SU-DHL-6 (cell line): ENCODE data around the gene INAFM2.

Source experiments
- H2AFZ ChIP-seq: fragments of 200-600 bp; sonication (generic); 2 replicates; pipeline ENCODE4 v1.6.1; 2014; ENCODE audit warnings: low read depth, mild to moderate bottlenecking, moderate library complexity, mixed read lengths, antibody characterized with exemption, low read length; ENCODE audit not compliant: severe bottlenecking
- H3F3A ChIP-seq: fragments of 200-600 bp; shearing (Covaris generic); 2 replicates; pipeline ENCODE4 v1.6.0; 2016; ENCODE audit warnings: antibody characterized with exemption, mild to moderate bottlenecking; ENCODE audit not compliant: insufficient read depth
- H3K27ac ChIP-seq: fragments of 200-600 bp; sonication (generic); 2 replicates; pipeline ENCODE4 v1.5.1; 2016; ENCODE audit warnings: low read depth, mild to moderate bottlenecking, low read length, moderate library complexity, mixed read lengths
- H3K27me3 ChIP-seq: fragments of 200-600 bp; sonication (generic), shearing (Covaris generic); 2 replicates; pipeline ENCODE4 v1.6.0; 2014; ENCODE audit warnings: mild to moderate bottlenecking, low read length
- H3K36me3 ChIP-seq: fragments of 200-600 bp; sonication (generic); 2 replicates; pipeline ENCODE4 v1.6.1; 2014; ENCODE audit warnings: mild to moderate bottlenecking, low read length, mixed read lengths
- H3K4me2 ChIP-seq: fragments of 300-600, 200-600 bp; shearing (Covaris generic), sonication (generic); 2 replicates; pipeline ENCODE4 v1.6.0; 2014; ENCODE audit warnings: low read length, low read depth, mild to moderate bottlenecking; ENCODE audit not compliant: poor library complexity, severe bottlenecking
- H3K4me3 ChIP-seq: fragments of 200-600 bp; sonication (generic); 2 replicates; pipeline ENCODE4 v1.5.1; 2014; ENCODE audit warnings: antibody characterized with exemption, low read length, mild to moderate bottlenecking, mixed read lengths; ENCODE audit not compliant: insufficient read depth, poor library complexity, severe bottlenecking
- H3K79me2 ChIP-seq: fragments of 200-600 bp; sonication (generic); 2 replicates; pipeline ENCODE4 v1.6.1; 2014; ENCODE audit warnings: mild to moderate bottlenecking, low read length, moderate library complexity; ENCODE audit not compliant: insufficient read depth
- H3K9ac ChIP-seq: fragments of 200-600 bp; sonication (generic); 2 replicates; pipeline ENCODE4 v1.7.0; 2014; ENCODE audit warnings: mild to moderate bottlenecking, low read length
- H3K9me2 ChIP-seq: fragments of 200-600 bp; sonication (generic); replicated peaks from 2 replicates; pipeline ENCODE4 v1.6.1; 2014; ENCODE audit warnings: low read length; ENCODE audit not compliant: insufficient read depth
- H3K9me3 ChIP-seq: fragments of 200-600 bp; sonication (generic); 2 replicates; pipeline ENCODE4 v1.6.1; 2014; ENCODE audit warnings: low read length, mixed read lengths; ENCODE audit not compliant: insufficient read depth
- H4K20me1 ChIP-seq: fragments of 200-600 bp; sonication (generic); 2 replicates; pipeline ENCODE4 v1.6.1; 2014; ENCODE audit warnings: low read depth, mild to moderate bottlenecking, antibody characterized with exemption, low read length, moderate library complexity, mixed read lengths
- EZH2phosphoT487 ChIP-seq: fragments of 200-600 bp; sonication (generic), shearing (Covaris generic); conservative IDR thresholded peaks from 2 replicates; pipeline ENCODE4 v1.6.1; 2018; ENCODE audit warnings: mild to moderate bottlenecking, antibody characterized with exemption, low read length, moderate library complexity, mixed read lengths
- TF ChIP-seq, protein P1 (sequence below): fragments of 200-600 bp; sonication (generic); IDR thresholded peaks from one replicate; pipeline ENCODE4 v1.5.1; 2017; ENCODE audit warnings: antibody characterized with exemption, mild to moderate bottlenecking, low read length, moderate library complexity; ENCODE audit not compliant: insufficient read depth, poor library complexity, severe bottlenecking

Gene INAFM2

GRCh38 chr15:40332113-40332781 is 8.8 kb downstream of the INAFM2 start:
- Histone ChIP-seq H3K9me3 (no peaks in the 10 kb centered on the region), H3K4me3 (no peak overlapping the region), H3K27me3 (no peaks in the 10 kb centered on the region), H3K9me2 (no peaks in the 10 kb centered on the region), H4K20me1 (no peaks in the 10 kb centered on the region), H3F3A (no peaks in the 10 kb centered on the region), H3K9ac (no peak overlapping the region), H3K36me3 (no peaks in the 10 kb centered on the region), H3K79me2 (no peaks in the 10 kb centered on the region), H2AFZ (no peak overlapping the region), H3K27ac (no peak overlapping the region), H3K4me2 (no peak overlapping the region)
- TF ChIP-seq, protein P1, sequence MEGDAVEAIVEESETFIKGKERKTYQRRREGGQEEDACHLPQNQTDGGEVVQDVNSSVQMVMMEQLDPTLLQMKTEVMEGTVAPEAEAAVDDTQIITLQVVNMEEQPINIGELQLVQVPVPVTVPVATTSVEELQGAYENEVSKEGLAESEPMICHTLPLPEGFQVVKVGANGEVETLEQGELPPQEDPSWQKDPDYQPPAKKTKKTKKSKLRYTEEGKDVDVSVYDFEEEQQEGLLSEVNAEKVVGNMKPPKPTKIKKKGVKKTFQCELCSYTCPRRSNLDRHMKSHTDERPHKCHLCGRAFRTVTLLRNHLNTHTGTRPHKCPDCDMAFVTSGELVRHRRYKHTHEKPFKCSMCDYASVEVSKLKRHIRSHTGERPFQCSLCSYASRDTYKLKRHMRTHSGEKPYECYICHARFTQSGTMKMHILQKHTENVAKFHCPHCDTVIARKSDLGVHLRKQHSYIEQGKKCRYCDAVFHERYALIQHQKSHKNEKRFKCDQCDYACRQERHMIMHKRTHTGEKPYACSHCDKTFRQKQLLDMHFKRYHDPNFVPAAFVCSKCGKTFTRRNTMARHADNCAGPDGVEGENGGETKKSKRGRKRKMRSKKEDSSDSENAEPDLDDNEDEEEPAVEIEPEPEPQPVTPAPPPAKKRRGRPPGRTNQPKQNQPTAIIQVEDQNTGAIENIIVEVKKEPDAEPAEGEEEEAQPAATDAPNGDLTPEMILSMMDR, result no peak
- TF ChIP-seq EZH2phosphoT487, result no peak

GRCh38 chr15:40333922-40334492 is 10.5 kb downstream of the INAFM2 start:
- Histone ChIP-seq H3K27me3 (no peaks in the 10 kb centered on the region), H3K9me3 (no peaks in the 10 kb centered on the region), H3K4me3 (no peak overlapping the region), H4K20me1 (no peaks in the 10 kb centered on the region), H3K27ac (no peak overlapping the region), H3K36me3 (no peaks in the 10 kb centered on the region), H3K9ac (no peak overlapping the region), H3K4me2 (no peak overlapping the region), H3K9me2 (no peaks in the 10 kb centered on the region), H3F3A (no peaks in the 10 kb centered on the region), H2AFZ (no peak overlapping the region), H3K79me2 (no peaks in the 10 kb centered on the region)
- no peak for TF ChIP-seq EZH2phosphoT487
- TF ChIP-seq, protein P1, result no peak

- TF ChIP-seq EZH2phosphoT487, result no peak
- TF ChIP-seq, protein P1, result no peak
- H3K79me2 ChIP-seq, result no peaks in the 10 kb centered on the region
- no peak overlapping the region for H3K9ac ChIP-seq
- no peaks in the 10 kb centered on the region for H4K20me1 ChIP-seq
- H3K4me3 ChIP-seq, result no peak overlapping the region
- H3K27ac ChIP-seq, result no peak overlapping the region
- H2AFZ ChIP-seq, result no peak overlapping the region
- H3K4me2 ChIP-seq, result no peak overlapping the region
- H3K9me3 ChIP-seq, result no peaks in the 10 kb centered on the region
- no peaks in the 10 kb centered on the region for H3F3A ChIP-seq
- H3K36me3 ChIP-seq, result no peaks in the 10 kb centered on the region
- H3K9me2 ChIP-seq, result no peaks in the 10 kb centered on the region
- no peaks in the 10 kb centered on the region for H3K27me3 ChIP-seq
Observed at GRCh38 chr15:40334541-40334940, 11.0 kb downstream of the INAFM2 start.
